B cell (primary cell): ENCODE measurements around the gene KIF13A.

ENCODE experiments used
- CTCF ChIP-seq: fragments of 200-600 bp; IDR thresholded peaks from one replicate; pipeline ENCODE4 v1.8.0; 2022; ENCODE audit warnings: antibody characterized with exemption, mild to moderate bottlenecking
- EZH2 ChIP-seq: IDR thresholded peaks from 2 replicates; pipeline ENCODE4 v1.6.1; 2012; ENCODE audit warnings: borderline replicate concordance, low read depth, mild to moderate bottlenecking, moderate library complexity, low read length; ENCODE audit not compliant: insufficient read depth, poor library complexity, severe bottlenecking

GRCh38 chr6:17897681-17898080 is 89.8 kb downstream of the KIF13A start:
- TF ChIP-seq CTCF = no peak
- no peak for TF ChIP-seq EZH2
